BLaER1 (cell line): ENCODE data around the gene LZTR1.

Experiments used
- H3K27ac ChIP-seq: shearing (Covaris generic); formaldehyde crosslinking; 2 replicates; pipeline ENCODE4 v1.8.1; 2022
- H3K27me3 ChIP-seq: shearing (Covaris generic); formaldehyde crosslinking; 2 replicates; pipeline ENCODE4 v1.8.1; 2022
- H3K36me3 ChIP-seq: shearing (Covaris generic); formaldehyde crosslinking; 2 replicates; pipeline ENCODE4 v1.8.1; 2022
- H3K4me1 ChIP-seq: shearing (Covaris generic); formaldehyde crosslinking; 2 replicates; pipeline ENCODE4 v1.8.1; 2022
- H3K4me2 ChIP-seq: shearing (Covaris generic); formaldehyde crosslinking; 2 replicates; pipeline ENCODE4 v1.8.1; 2022
- H3K4me3 ChIP-seq: shearing (Covaris generic); formaldehyde crosslinking; 2 replicates; pipeline ENCODE4 v1.8.1; 2022
- H3K9ac ChIP-seq: shearing (Covaris generic); formaldehyde crosslinking; 2 replicates; pipeline ENCODE4 v1.8.1; 2022
- H3K9me3 ChIP-seq: shearing (Covaris generic); formaldehyde crosslinking; 2 replicates; pipeline ENCODE4 v1.8.1; 2022
- H4K20me1 ChIP-seq: shearing (Covaris generic); formaldehyde crosslinking; 2 replicates; pipeline ENCODE4 v1.8.1; 2022
- Cebpa-rat ChIP-seq: shearing (Covaris generic); IDR thresholded peaks from 2 replicates; pipeline ENCODE4 v1.8.1; 2022

LZTR1 gene

GRCh38 chr22:21013657-21014201, 31.6 kb downstream of the LZTR1 start:
- Histone ChIP-seq H3K4me3 (peak overlapping the region; percentile 54), H3K27ac (no peak overlapping the region), H3K9ac (no peak overlapping the region)

GRCh38 chr22:21014202-21014725, 32.2 kb downstream of the LZTR1 start:
- no peaks in the 10 kb centered on the region for H3K9me3 ChIP-seq
- no peaks in the 10 kb centered on the region for H3K27me3 ChIP-seq
- peaks cover 10% of the 10 kb centered on the region; the same call in 1 of the 2 replicates for H4K20me1 ChIP-seq
- peaks cover 32% of the 10 kb centered on the region for H3K4me1 ChIP-seq
- H3K4me3 ChIP-seq: peak overlapping the region; percentile 54
- no peaks in the 10 kb centered on the region for H3K36me3 ChIP-seq
- H3K4me2 ChIP-seq: peak overlapping the region; percentile 98
- H3K27ac ChIP-seq: no peak overlapping the region
- H3K9ac ChIP-seq: no peak overlapping the region
- TF ChIP-seq Cebpa-rat: no peak

More at GRCh38 chr22:21013657-21014201, 31.6 kb downstream of the LZTR1 start:
- H3K4me1 ChIP-seq: peaks cover 32% of the 10 kb centered on the region
- H3K27me3 ChIP-seq: no peaks in the 10 kb centered on the region
- H3K36me3 ChIP-seq: no peaks in the 10 kb centered on the region
- no peaks in the 10 kb centered on the region for H3K9me3 ChIP-seq
- peak overlapping the region; percentile 98 for H3K4me2 ChIP-seq
- H4K20me1 ChIP-seq: peaks cover 10% of the 10 kb centered on the region; the same call in 1 of the 2 replicates
- TF ChIP-seq Cebpa-rat: no peak

GRCh38 chr22:21014726-21015465, 32.8 kb downstream of the LZTR1 start, which contains the start of gene P2RX6:
P2RX6 (plus strand) TSS chr22:21015165; CDS start chr22:21015175, 10 bp downstream.
- Histone ChIP-seq H3K36me3 (no peaks in the 10 kb centered on the region), H3K4me1 (peaks cover 32% of the 10 kb centered on the region), H3K4me3 (peak within 1 kb of the TSS; percentile 54), H4K20me1 (peaks cover 8% of the 10 kb centered on the region; the same call in 1 of the 2 replicates), H3K27ac (0 out of 2 replicates have a peak within 1 kb of the TSS, but pooled peaks have one; percentile 26), H3K9me3 (no peaks in the 10 kb centered on the region), H3K4me2 (peak within 1 kb of the TSS; percentile 98), H3K9ac (no peak within 1 kb of the TSS), H3K27me3 (no peaks in the 10 kb centered on the region)
- no peak for TF ChIP-seq Cebpa-rat

GRCh38 chr22:21015466-21016006, 33.4 kb downstream of the LZTR1 start:
- H3K9me3 ChIP-seq: no peaks in the 10 kb centered on the region
- TF ChIP-seq Cebpa-rat: no peak
- 0 out of 2 replicates have a peak overlapping the region, but pooled peaks have one; percentile 26 for H3K27ac ChIP-seq
- H3K36me3 ChIP-seq: no peaks in the 10 kb centered on the region
- no peak overlapping the region for H3K4me3 ChIP-seq
- H3K4me2 ChIP-seq: peak overlapping the region; percentile 98
- H3K27me3 ChIP-seq: no peaks in the 10 kb centered on the region
- peaks cover 2% of the 10 kb centered on the region; the same call in 1 of the 2 replicates for H4K20me1 ChIP-seq
- H3K4me1 ChIP-seq: peaks cover 32% of the 10 kb centered on the region
- no peak overlapping the region for H3K9ac ChIP-seq

GRCh38 chr22:21016644-21017420, 34.7 kb downstream of the LZTR1 start:
- Histone ChIP-seq H3K9me3 (no peaks in the 10 kb centered on the region), H3K27ac (no peak overlapping the region), H3K27me3 (no peaks in the 10 kb centered on the region), H3K36me3 (no peaks in the 10 kb centered on the region), H3K4me1 (peaks cover 32% of the 10 kb centered on the region), H4K20me1 (no peaks in the 10 kb centered on the region), H3K9ac (no peak overlapping the region), H3K4me2 (no peak overlapping the region), H3K4me3 (no peak overlapping the region)
- TF ChIP-seq Cebpa-rat: no peak

GRCh38 chr22:21018314-21018713, 36.2 kb downstream of the LZTR1 start:
- no peak overlapping the region for H3K4me3 ChIP-seq
- peaks cover 29% of the 10 kb centered on the region for H3K4me1 ChIP-seq
- no peak overlapping the region for H3K4me2 ChIP-seq
- no peaks in the 10 kb centered on the region for H3K36me3 ChIP-seq
- no peak overlapping the region for H3K9ac ChIP-seq
- no peak overlapping the region for H3K27ac ChIP-seq
- TF ChIP-seq Cebpa-rat: no peak
- H4K20me1 ChIP-seq: no peaks in the 10 kb centered on the region
- H3K9me3 ChIP-seq: no peaks in the 10 kb centered on the region
- no peaks in the 10 kb centered on the region for H3K27me3 ChIP-seq

- no peaks in the 10 kb centered on the region for H3K9me3 ChIP-seq
- TF ChIP-seq Cebpa-rat: no peak
- no peaks in the 10 kb centered on the region for H4K20me1 ChIP-seq
Measured at GRCh38 chr22:21020802-21021429, 38.8 kb downstream of the LZTR1 start.

GRCh38 chr22:21022507-21022906, 40.4 kb downstream of the LZTR1 start:
- no peaks in the 10 kb centered on the region for H3K36me3 ChIP-seq
- H3K27me3 ChIP-seq: no peaks in the 10 kb centered on the region
- no peaks in the 10 kb centered on the region for H4K20me1 ChIP-seq
- H3K4me2 ChIP-seq: no peak overlapping the region
- TF ChIP-seq Cebpa-rat: no peak
- no peak overlapping the region for H3K9ac ChIP-seq
- no peak overlapping the region for H3K4me3 ChIP-seq
- H3K9me3 ChIP-seq: no peaks in the 10 kb centered on the region
- H3K4me1 ChIP-seq: peaks cover 7% of the 10 kb centered on the region
- H3K27ac ChIP-seq: no peak overlapping the region

More at GRCh38 chr22:21020802-21021429, 38.8 kb downstream of the LZTR1 start:
- H3K4me3 ChIP-seq: no peak overlapping the region
- no peaks in the 10 kb centered on the region for H3K27me3 ChIP-seq
- no peak overlapping the region for H3K9ac ChIP-seq
- H3K4me2 ChIP-seq: no peak overlapping the region
- peaks cover 10% of the 10 kb centered on the region for H3K4me1 ChIP-seq
- H3K27ac ChIP-seq: no peak overlapping the region
- no peaks in the 10 kb centered on the region for H3K36me3 ChIP-seq
